ENCODE results near the gene RUNX1.

The RUNX1 gene

GRCh38 chr21:34915364-34915841, 133.7 kb downstream of the RUNX1 start:
- DNase-seq: no peak

DNA sequence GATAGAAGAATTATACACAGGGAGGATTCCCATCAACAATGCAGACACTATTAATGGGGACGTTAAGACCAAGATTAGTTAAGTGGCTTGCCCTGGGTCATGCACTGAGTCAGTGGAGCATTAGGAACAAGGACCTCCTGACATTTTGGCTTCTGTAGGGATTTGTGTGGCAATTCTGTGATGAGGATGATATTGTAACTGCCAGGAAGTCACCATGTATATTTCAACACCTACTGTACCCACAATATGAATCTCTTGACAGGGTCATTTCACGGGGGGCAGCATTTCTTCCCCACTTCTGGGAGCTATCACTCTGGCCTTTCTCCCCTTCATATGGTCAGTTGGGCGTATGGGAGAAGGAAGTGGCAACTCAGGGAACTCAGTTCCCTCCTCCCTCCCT, 134.9 kb downstream of the RUNX1 start:
- DNase-seq: no peak

GRCh38 chr21:34913811-34914210, 135.3 kb downstream of the RUNX1 start:
- DNase-seq: no peak

GRCh38 chr21:34912022-34912945, 136.8 kb downstream of the RUNX1 start:
- no peak for DNase-seq

DNA sequence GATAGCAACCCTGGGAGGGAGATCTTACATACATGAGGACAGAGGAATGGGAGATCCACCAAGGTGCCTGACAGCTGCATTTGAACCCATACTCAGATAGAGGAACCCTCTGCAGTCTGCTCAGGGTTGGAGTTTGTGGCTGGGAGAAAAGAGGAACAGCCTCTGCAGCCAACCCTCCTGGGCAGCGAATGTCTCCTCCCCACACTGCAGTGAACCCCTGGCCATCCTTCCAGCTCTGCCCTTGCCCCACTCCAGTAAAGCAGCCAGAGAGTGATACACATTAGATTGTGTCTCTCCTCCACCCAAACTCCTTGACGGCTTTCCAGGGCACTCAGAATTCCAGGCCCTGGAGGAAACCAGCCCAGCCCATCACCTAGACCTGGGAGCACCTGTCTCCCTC, 137.7 kb downstream of the RUNX1 start:
- no peak for DNase-seq

DNA sequence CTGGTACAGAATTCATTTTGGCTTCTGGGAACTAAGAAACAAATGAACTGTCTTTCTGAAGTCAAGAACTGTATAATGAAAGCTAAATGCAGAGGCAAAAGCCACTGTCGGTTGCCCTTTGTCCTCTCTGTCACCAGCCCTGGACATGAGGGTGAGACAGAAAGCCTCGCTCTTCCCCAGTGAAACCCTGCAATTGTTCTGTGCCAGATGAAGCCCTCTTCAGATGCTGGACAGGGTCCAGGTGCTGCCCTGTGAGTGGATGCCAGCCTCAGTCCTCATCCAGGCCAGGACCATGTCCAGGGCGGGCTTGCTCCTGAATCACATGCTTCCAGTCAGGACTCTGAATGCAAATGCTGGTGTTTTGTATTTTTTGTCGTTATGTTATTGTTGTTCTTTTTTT, 138.7 kb downstream of the RUNX1 start:
- no peak for DNase-seq

DNA sequence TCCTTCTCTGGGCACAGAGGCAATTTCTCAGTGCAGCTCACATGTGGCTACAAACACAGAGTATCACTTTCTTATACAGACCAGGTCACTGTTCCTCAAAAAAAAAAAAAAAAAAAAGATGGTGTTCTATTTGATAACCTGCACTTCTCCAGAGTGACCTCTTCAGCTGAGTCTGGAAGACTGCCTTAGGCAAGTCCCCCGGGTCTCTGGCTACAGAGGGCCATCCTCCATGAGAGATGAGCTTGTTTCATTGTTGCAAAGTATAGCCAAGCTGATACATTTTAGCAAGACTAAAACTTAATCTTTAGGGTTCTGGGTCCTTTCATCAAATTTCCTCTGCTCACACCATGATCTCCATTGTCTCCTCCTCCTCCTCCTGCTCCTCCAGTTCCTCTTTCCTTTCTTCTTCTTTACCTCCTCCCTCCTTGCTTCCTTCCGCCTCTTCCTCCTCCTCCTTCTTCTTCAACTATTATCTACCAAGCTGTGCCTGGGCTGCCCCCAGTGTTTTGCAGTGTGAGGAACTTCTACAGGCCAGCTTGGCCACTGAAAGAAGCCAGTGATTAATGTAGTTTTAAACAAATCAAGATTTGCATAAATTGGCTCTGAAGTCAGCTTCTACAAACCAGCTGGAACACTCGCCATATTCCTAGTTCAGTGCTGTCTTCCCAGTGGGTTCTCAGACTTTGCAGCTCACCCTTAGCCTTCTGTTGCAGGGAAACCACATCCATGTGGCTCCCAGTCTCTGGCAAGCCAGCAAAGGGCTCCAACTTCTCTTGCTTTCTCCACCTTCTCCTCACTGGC, 139.4 kb downstream of the RUNX1 start:
- DNase-seq: no peak

DNA sequence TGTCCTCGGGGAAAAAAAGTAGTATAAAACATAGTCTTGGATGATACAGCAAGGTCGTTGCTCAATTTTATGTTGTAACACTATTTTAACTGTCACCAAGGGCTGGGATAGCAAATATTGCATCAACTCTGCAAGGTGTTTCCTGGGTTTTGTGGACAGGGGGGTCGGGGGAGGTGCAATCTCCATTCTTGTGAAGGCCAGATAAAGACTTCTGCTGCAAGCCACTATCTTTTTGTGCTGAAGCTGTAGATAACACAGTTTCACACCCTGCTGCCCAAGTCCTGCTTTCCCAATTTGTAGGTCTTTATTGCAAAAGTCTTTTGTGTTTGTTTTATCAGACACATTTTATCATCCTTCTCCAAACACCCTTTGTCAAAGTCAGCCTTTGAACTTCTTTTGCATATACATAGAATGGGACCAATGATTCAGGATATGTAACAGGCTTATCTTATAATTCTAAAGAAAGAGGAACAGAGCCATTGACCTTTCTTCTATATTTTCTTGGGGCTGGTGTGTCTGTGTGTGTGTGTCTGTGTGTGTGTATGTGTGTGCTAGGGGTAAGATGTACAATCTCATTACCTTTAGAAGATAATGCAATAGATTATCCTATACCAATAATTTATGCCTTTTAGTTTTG, 140.6 kb downstream of the RUNX1 start:
- no peak for DNase-seq

GRCh38 chr21:34907461-34908418, 141.4 kb downstream of the RUNX1 start:
- no peak for DNase-seq

DNA sequence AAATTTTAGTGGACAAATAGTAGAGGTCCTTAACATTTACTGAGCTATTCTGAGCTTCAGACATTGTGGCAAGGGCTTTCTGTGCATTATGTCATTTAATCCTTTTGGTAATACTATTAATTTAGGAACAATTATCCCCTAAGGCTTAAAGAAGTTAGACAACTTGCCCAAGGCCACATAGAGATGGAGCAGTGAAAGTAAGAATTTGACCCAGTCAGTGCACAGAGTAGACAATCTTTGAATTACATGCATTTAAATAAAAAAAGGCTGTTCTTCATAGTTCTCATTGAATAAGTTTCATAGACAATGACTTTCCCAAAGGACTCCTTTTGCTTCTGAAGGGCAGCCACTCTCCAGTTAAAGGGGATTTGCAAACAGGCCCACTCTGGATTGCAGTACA, 142.7 kb downstream of the RUNX1 start:
- no peak for DNase-seq

GRCh38 chr21:34905218-34905537, 143.9 kb downstream of the RUNX1 start:
- DNase-seq: no peak

- DNase-seq: no peak
Observed at GRCh38 chr21:34904526-34905217, 144.4 kb downstream of the RUNX1 start.

DNA sequence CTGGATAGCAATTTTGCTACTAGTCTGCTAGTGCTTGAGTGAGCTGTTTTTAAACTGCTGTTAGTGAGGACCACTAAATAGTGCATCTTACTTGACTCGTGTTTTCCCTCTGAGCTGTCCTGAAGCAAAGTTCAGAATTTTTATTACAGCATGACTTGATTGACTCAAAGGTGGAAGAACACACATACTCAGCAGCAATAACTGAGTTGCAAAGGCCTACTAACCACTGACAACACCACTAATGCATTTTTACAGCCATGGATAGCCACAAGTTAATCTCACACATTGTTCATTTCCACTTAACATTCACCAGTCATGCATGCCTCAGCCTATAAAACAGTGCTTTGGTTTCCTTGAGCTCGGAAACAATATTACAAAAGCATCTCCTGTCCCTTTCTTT, 148.7 kb downstream of the RUNX1 start:
- DNase-seq: no peak

GRCh38 chr21:34899760-34900159, 149.3 kb downstream of the RUNX1 start:
- no peak for DNase-seq

GRCh38 chr21:34899302-34899701, 149.8 kb downstream of the RUNX1 start:
- DNase-seq: no peak

DNA sequence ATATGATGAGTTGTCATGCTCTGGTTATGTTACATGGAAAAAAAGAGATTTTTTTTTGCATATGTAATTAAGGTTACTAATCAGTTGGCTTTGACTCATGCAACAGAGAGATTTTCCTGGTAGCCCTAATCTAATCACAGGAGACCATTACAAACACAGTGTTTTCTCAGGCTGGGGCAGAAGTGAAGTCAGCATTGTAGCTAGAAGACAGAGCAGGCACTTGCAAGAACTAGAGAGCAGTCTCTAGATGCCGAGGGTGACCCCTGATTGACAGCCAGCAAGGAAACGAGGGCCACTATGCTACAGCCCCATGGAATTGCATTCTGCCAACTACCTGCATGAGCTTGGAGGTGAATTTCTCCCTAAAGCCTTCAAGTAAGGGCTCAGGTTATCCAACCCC, 151.3 kb downstream of the RUNX1 start:
- no peak for DNase-seq

- DNase-seq: no peak
Observed at GRCh38 chr21:34894401-34894800, 154.7 kb downstream of the RUNX1 start.

DNA sequence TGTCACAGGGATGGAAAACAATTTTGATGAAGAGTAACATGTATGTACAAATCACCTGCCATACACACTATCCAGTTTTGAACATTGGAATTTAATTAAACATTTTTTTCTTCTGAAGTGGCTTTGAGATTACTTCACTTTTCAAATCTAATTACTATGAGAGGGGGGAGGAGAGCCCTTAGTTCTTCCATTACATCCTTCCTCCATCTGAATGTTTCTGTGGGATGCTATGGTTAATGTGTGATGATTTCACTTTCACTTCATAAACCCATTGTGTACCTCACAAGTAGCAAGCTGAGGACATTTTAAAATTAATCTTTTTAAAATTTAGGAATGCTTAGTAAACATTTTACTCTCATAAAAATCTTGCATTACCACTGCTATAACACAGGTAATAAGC, 156.9 kb downstream of the RUNX1 start:
- no peak for DNase-seq

- no peak for DNase-seq
Observed at GRCh38 chr21:34891613-34891943, 157.5 kb downstream of the RUNX1 start.

DNA sequence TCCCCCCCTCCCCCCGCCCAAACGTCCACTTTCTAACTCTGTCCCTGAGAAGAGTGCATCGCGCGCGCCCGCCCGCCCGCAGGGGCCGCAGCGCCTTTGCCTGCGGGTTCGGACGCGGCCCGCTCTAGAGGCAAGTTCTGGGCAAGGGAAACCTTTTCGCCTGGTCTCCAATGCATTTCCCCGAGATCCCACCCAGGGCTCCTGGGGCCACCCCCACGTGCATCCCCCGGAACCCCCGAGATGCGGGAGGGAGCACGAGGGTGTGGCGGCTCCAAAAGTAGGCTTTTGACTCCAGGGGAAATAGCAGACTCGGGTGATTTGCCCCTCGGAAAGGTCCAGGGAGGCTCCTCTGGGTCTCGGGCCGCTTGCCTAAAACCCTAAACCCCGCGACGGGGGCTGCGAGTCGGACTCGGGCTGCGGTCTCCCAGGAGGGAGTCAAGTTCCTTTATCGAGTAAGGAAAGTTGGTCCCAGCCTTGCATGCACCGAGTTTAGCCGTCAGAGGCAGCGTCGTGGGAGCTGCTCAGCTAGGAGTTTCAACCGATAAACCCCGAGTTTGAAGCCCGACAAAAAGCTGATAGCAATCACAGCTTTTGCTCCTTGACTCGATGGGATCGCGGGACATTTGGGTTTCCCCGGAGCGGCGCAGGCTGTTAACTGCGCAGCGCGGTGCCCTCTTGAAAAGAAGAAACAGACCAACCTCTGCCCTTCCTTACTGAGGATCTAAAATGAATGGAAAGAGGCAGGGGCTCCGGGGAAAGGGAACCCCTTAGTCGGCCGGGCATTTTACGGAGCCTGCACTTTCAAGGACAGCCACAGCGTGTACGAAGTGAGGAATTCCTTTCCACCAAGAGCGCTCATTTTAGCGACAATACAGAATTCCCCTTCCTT, 158.1 kb downstream of the RUNX1 start:
- no peak for DNase-seq

- DNase-seq: no peak
Observed at GRCh38 chr21:34890470-34890723, 158.7 kb downstream of the RUNX1 start.

Data from NCI-H2171 treated with DMSO at 0.1 percent for 48 hours (cell line).